H1 (cell line): ENCODE results near the gene FAM219A. TPM values are rescaled to one million over a fixed set of nuclear protein-coding genes. Genes with fewer than 3 reads are reported as not detected.

Experiments used
- CTCF ChIA-PET: fragments of 300-600 bp; sonication (Branson Sonifier 250); formaldehyde crosslinking; loops from one replicate; lab custom pipeline; 2021; ENCODE audit not compliant: partially characterized antibody; lab: Charles Lee
- POLR2A ChIA-PET: fragments of 300-600 bp; sonication (Branson Sonifier 250); formaldehyde crosslinking; loops from one replicate; lab custom pipeline; 2021; ENCODE audit warnings: inconsistent platforms; ENCODE audit not compliant: partially characterized antibody; lab: Charles Lee
- DNase-seq, 2 experiments: peaks; one replicate each; pipeline versions ENCODE4 v3.0.0 to v3.0.0-alpha.2; 2010 to 2022; ENCODE audit warnings: low spot score in 2 of 2, low read depth in 1 of 2, mixed read lengths in 1 of 2
- FAIRE-seq: peaks from 2 replicates; lab custom pipeline; 2011; peaks lifted over from hg19 to GRCh38; lab: Jason Lieb, UNC
- H2AFZ ChIP-seq: 2 replicates; pipeline ENCODE4 v1.8.1; 2012; ENCODE audit warnings: low read length, inconsistent platforms
- H2AK5ac ChIP-seq: 2 replicates; pipeline ENCODE4 v1.6.1; 2013; ENCODE audit warnings: low read depth, low read length
- H2BK120ac ChIP-seq: replicated peaks from 2 replicates; pipeline ENCODE3; 2013; ENCODE audit warnings: low read depth, low read length, inconsistent platforms
- H2BK12ac ChIP-seq: 2 replicates; pipeline ENCODE4 v1.6.1; 2013; ENCODE audit warnings: low read depth, low read length
- H2BK15ac ChIP-seq: 2 replicates; pipeline ENCODE4 v1.6.1; 2013; ENCODE audit warnings: low read length
- H2BK20ac ChIP-seq: 2 replicates; pipeline ENCODE4 v1.6.1; 2013; ENCODE audit warnings: low read length
- H2BK5ac ChIP-seq: 2 replicates; pipeline ENCODE4 v1.6.1; 2013; ENCODE audit warnings: low read depth, low read length
- H3K14ac ChIP-seq: 2 replicates; pipeline ENCODE4 v1.6.1; 2013; ENCODE audit warnings: inconsistent platforms; ENCODE audit not compliant: insufficient read length
- H3K18ac ChIP-seq: 2 replicates; pipeline ENCODE4 v1.6.1; 2013; ENCODE audit warnings: low read length; ENCODE audit errors: extremely low read depth
- H3K23ac ChIP-seq: 2 replicates; pipeline ENCODE4 v1.6.1; 2013; ENCODE audit warnings: inconsistent platforms; ENCODE audit not compliant: insufficient read length
- H3K23me2 ChIP-seq: 2 replicates; pipeline ENCODE4 v1.6.1; 2013; ENCODE audit warnings: low read depth, low read length
- H3K27ac ChIP-seq: 2 replicates; pipeline ENCODE4 v1.6.1; 2011; ENCODE audit warnings: low read depth, low read length, inconsistent platforms
- H3K27me3 ChIP-seq, 4 experiments: replicated peaks in 1 of 4; 1 replicate in 1 of 4; 2 replicates in 3 of 4; pipeline versions ENCODE4 v1.6.1 to v1.8.1; 2011 to 2013; ENCODE audit warnings: low read length in 3 of 4, mild to moderate bottlenecking in 3 of 4, inconsistent platforms in 2 of 4, mixed read lengths in 2 of 4, moderate library complexity in 1 of 4; ENCODE audit not compliant: control insufficient read depth in 3 of 4, insufficient read depth in 3 of 4; ENCODE audit errors: extremely low read depth in 1 of 4
- H3K36me3 ChIP-seq, 4 experiments: 2 replicates each; pipeline versions ENCODE4 v1.6.1 to v1.8.1; 2011 to 2013; ENCODE audit warnings: mild to moderate bottlenecking in 4 of 4, low read length in 3 of 4, moderate library complexity in 2 of 4, control low read depth in 1 of 4, inconsistent platforms in 1 of 4; ENCODE audit not compliant: insufficient read depth in 4 of 4, control insufficient read depth in 2 of 4
- H3K4ac ChIP-seq: replicated peaks from 2 replicates; pipeline ENCODE3; 2013; ENCODE audit warnings: low read length, low read depth, mixed read lengths, inconsistent platforms; ENCODE audit not compliant: insufficient read length
- H3K4me1 ChIP-seq, 4 experiments: replicated peaks in 1 of 4; 1 replicate in 1 of 4; 2 replicates in 3 of 4; pipeline versions ENCODE4 v1.6.1 to v1.8.1; 2011 to 2013; ENCODE audit warnings: low read length in 3 of 4, inconsistent platforms in 2 of 4, mixed read lengths in 1 of 4; ENCODE audit not compliant: insufficient read depth in 4 of 4, control insufficient read depth in 3 of 4
- H3K4me2 ChIP-seq, 2 experiments: 2 replicates each; pipeline versions ENCODE4 v1.6.1 to v1.8.1; 2011 to 2013; ENCODE audit warnings: low read depth in 2 of 2, low read length in 2 of 2, control low read depth in 1 of 2, inconsistent platforms in 1 of 2, mild to moderate bottlenecking in 1 of 2; ENCODE audit not compliant: insufficient read depth in 1 of 2
- H3K4me3 ChIP-seq, 4 experiments: fragments of 200-600, 300-600 bp in 1 of 4; sonication (generic), shearing (Covaris generic), sonication (Bioruptor Twin) in 1 of 4; 2 replicates each; pipeline versions ENCODE4 v1.5.1 to v1.8.1; 2011 to 2016; ENCODE audit warnings: low read length in 4 of 4, low read depth in 3 of 4, control low read depth in 2 of 4, inconsistent platforms in 2 of 4, mild to moderate bottlenecking in 2 of 4, mixed read lengths in 1 of 4, moderate library complexity in 1 of 4; ENCODE audit not compliant: insufficient read depth in 2 of 4; ENCODE audit errors: extremely low read depth in 1 of 4
- H3K56ac ChIP-seq: replicated peaks from 2 replicates; pipeline ENCODE3; 2013; ENCODE audit warnings: low read depth, mild to moderate bottlenecking, mixed read lengths, low read length, inconsistent platforms; ENCODE audit not compliant: insufficient read length
- H3K79me1 ChIP-seq: 2 replicates; pipeline ENCODE4 v1.6.1; 2013; ENCODE audit warnings: low read depth, low read length, control low read depth
- H3K79me2 ChIP-seq, 2 experiments: 2 replicates each; pipeline versions ENCODE4 v1.6.1 to v1.8.1; 2012 to 2013; ENCODE audit warnings: low read length in 2 of 2, mild to moderate bottlenecking in 2 of 2, inconsistent platforms in 1 of 2; ENCODE audit not compliant: insufficient read depth in 2 of 2, control insufficient read depth in 1 of 2
- H3K9ac ChIP-seq, 4 experiments: replicated peaks in 1 of 4; 1 replicate in 1 of 4; 2 replicates in 3 of 4; pipeline versions ENCODE4 v1.6.1 to v1.8.1; 2011 to 2013; ENCODE audit warnings: low read depth in 3 of 4, low read length in 3 of 4, control low read depth in 2 of 4, mild to moderate bottlenecking in 2 of 4, moderate library complexity in 2 of 4, inconsistent platforms in 1 of 4; ENCODE audit errors: extremely low read depth in 1 of 4
- H3K9me3 ChIP-seq, 2 experiments: 2 replicates each; pipeline versions ENCODE4 v1.6.1 to v1.8.1; 2012 to 2013; ENCODE audit warnings: mild to moderate bottlenecking in 2 of 2, moderate library complexity in 2 of 2, control low read depth in 1 of 2, inconsistent platforms in 1 of 2, low read depth in 1 of 2, low read length in 1 of 2, mixed read lengths in 1 of 2; ENCODE audit not compliant: insufficient read depth in 2 of 2
- H4K20me1 ChIP-seq, 2 experiments: replicated peaks in 1 of 2; 2 replicates each; pipeline versions ENCODE3 to v1.8.1; 2011 to 2013; ENCODE audit warnings: inconsistent platforms in 2 of 2, low read length in 2 of 2, mild to moderate bottlenecking in 1 of 2; ENCODE audit not compliant: insufficient read depth in 2 of 2, control insufficient read depth in 1 of 2
- H4K5ac ChIP-seq: 2 replicates; pipeline ENCODE4 v1.6.1; 2013; ENCODE audit warnings: low read length, low read depth, mixed read lengths, inconsistent platforms; ENCODE audit not compliant: insufficient read length
- H4K8ac ChIP-seq: 2 replicates; pipeline ENCODE4 v1.8.0; 2013; ENCODE audit warnings: mild to moderate bottlenecking, moderate library complexity, low read length, inconsistent platforms; ENCODE audit not compliant: insufficient read depth; ENCODE audit errors: extremely low read depth
- H4K91ac ChIP-seq: replicated peaks from 2 replicates; pipeline ENCODE3; 2013; ENCODE audit warnings: low read length, mixed read lengths, inconsistent platforms; ENCODE audit not compliant: insufficient read length
- CBX5 ChIP-seq: fragments of 300-800, 300-1000 bp; sonication (generic); IDR thresholded peaks from 2 replicates; pipeline ENCODE4 v1.7.1; 2016; ENCODE audit warnings: antibody characterized with exemption, low read length, low read depth
- GABPA ChIP-seq: IDR thresholded peaks from 2 replicates; pipeline ENCODE4 v1.6.1; 2011; ENCODE audit warnings: mild to moderate bottlenecking, low read length, moderate library complexity, borderline replicate concordance; ENCODE audit not compliant: insufficient read depth
- KDM1A ChIP-seq: fragments of 200-600, 300-600 bp; sonication (generic); IDR thresholded peaks from 2 replicates; pipeline ENCODE4 v1.7.1; 2016; ENCODE audit warnings: mild to moderate bottlenecking, low read length, borderline replicate concordance
- KDM5A ChIP-seq: fragments of 200-600 bp; IDR thresholded peaks from 2 replicates; pipeline ENCODE4 v1.7.1; 2012; ENCODE audit warnings: mild to moderate bottlenecking, low read length, inconsistent platforms, mixed read lengths
- POLR2A ChIP-seq, 2 experiments: IDR thresholded peaks; 1 replicate in 1 of 2; 2 replicates in 1 of 2; pipeline ENCODE4 v1.6.1; 2011; ENCODE audit warnings: low read depth in 2 of 2, low read length in 2 of 2, mild to moderate bottlenecking in 2 of 2; ENCODE audit errors: control extremely low read depth in 1 of 2
- RNF2 ChIP-seq: fragments of 200-900, 300-1000 bp; sonication (generic); IDR thresholded peaks from 2 replicates; pipeline ENCODE4 v1.7.1; 2016; ENCODE audit warnings: borderline replicate concordance, low read depth, mild to moderate bottlenecking, antibody characterized with exemption, low read length; ENCODE audit not compliant: poor library complexity, severe bottlenecking; ENCODE audit errors: missing control alignments
- RXRA ChIP-seq: IDR thresholded peaks from 2 replicates; pipeline ENCODE4 v1.6.1; 2011; ENCODE audit warnings: low read depth, mild to moderate bottlenecking, low read length, moderate library complexity; ENCODE audit not compliant: insufficient read depth
- TAF7 ChIP-seq: optimal IDR thresholded peaks from 2 replicates; pipeline ENCODE3; 2011; ENCODE audit warnings: low read depth, mild to moderate bottlenecking, inconsistent platforms, low read length, moderate library complexity, borderline replicate concordance
- YY1 ChIP-seq: IDR thresholded peaks from 2 replicates; pipeline ENCODE4 v1.6.1; 2011; ENCODE audit warnings: low read depth, mild to moderate bottlenecking, low read length
- WGBS, 2 experiments: shearing (Covaris generic) in 1 of 2; methylation state at CpG; one replicate each; pipeline versions ENCODE4 v1.1.6 to v1.1.7; 2013 to 2015; ENCODE audit warnings: low lambda C conversion rate in 2 of 2, mixed read lengths in 2 of 2, inconsistent platforms in 1 of 2, low coverage in 1 of 2, missing lambda C conversion rate in 1 of 2; ENCODE audit not compliant: insufficient replicate concordance in 2 of 2, insufficient coverage in 1 of 2, insufficient read length in 1 of 2; ENCODE audit errors: extremely low coverage in 1 of 2, missing lambda C conversion rate in 1 of 2; 5-methylcytosine and 5-hydroxymethylcytosine counted together
- polyA plus RNA-seq, 7 experiments: library from polyadenylated mRNA; depleted of rRNA in 3 of 7; stranded (reverse) in 5 of 7; unstranded in 2 of 7; fragments of >200 nt in 5 of 7; fragments of 200-250 nt in 2 of 7; gene quantifications; 1 replicate in 5 of 7; 2 replicates in 1 of 7; 4 replicates in 1 of 7; pipeline versions ENCODE4 v1.2.1 to v1.2.3, GENCODE V29; 2011 to 2013; ENCODE audit warnings: missing spikeins in 2 of 7, mixed read lengths in 2 of 7
- total RNA-seq: library from RNA; stranded (reverse); fragmentation: NEBNext Ultra II Directional; extraction: Animal tissue kit (Norgen Biotek cat#: 25700); gene quantifications from 2 replicates; pipeline ENCODE4 v1.2.1, GENCODE V29; 2021
- TF ChIP-seq, protein P1 (sequence below): IDR thresholded peaks from 2 replicates; pipeline ENCODE4 v1.6.1; 2012; ENCODE audit warnings: inconsistent platforms

Gene FAM219A
- total and polyA plus RNA-seq, 2 of the 8 experiments (the other 6 are each of a cell fraction or from before 2014, with no cell fraction given), result 7.7 to 10.4 TPM

DNA sequence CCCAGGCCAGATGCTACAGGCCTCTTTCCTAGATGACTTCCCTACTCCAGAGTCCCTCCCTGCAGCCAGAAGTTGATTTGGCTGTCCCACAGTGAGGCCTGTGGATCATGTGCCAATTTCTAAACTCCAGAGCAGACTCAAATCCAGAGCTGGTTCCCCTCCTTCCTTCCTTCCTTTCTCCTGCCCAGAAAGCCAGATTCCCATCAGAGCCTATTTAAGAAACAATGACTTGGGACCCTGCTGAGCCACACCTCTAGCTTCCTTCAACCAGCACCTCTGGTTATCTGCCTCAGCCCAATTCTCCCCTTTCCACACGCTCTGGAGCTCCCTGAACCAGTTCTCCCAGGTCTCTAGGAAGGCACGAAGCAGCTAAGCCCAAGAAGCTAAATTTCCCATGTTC, 7.2 kb downstream of the FAM219A start:
- H2AK5ac ChIP-seq, result no peak overlapping the region
- H3K27ac ChIP-seq, result no peak overlapping the region
- no peak overlapping the region for H3K4me3 ChIP-seq
- WGBS, 2 experiments, result 55% methylated on average over 2 of the region's 2 CpGs; no CpG with 5 or more reads in 1 of the 2 experiments
- H3K23ac ChIP-seq, result no peak overlapping the region
- no peak overlapping the region for H3K56ac ChIP-seq
- peaks cover 0 to 4% (median 3%) of the 10 kb centered on the region in 4 experiments; a peak in 3 of 7 replicates for H3K4me1 ChIP-seq
- FAIRE-seq, result no peak
- peaks cover 0 to 1% of the 10 kb centered on the region in 2 experiments for H4K20me1 ChIP-seq
- peak overlapping the region; percentile 2 for H3K4ac ChIP-seq
- H2BK120ac ChIP-seq, result no peak overlapping the region
- no peak overlapping the region for H3K9ac ChIP-seq
- H4K5ac ChIP-seq, result no peak overlapping the region
- no peak overlapping the region for H2BK20ac ChIP-seq
- H3K79me2 ChIP-seq, result no peaks in the 10 kb centered on the region
- H2BK15ac ChIP-seq, result no peak overlapping the region
- no peak overlapping the region for H4K91ac ChIP-seq
- no peak for DNase-seq
- H2BK5ac ChIP-seq, result no peak overlapping the region
- H3K4me2 ChIP-seq, result no peak overlapping the region; a peak in 1 of 4 replicates
- H3K79me1 ChIP-seq, result no peaks in the 10 kb centered on the region; the same call in 1 of the 2 replicates
- H3K23me2 ChIP-seq, result no peaks in the 10 kb centered on the region
- no peak overlapping the region for H4K8ac ChIP-seq
- H3K18ac ChIP-seq, result no peak overlapping the region
- H2BK12ac ChIP-seq, result no peak overlapping the region
- H3K9me3 ChIP-seq, result no peaks in the 10 kb centered on the region
- H2AFZ ChIP-seq, result no peak overlapping the region
- no peak overlapping the region for H3K14ac ChIP-seq
- CTCF ChIA-PET, result interaction anchor here (0.8 to 13.0 kb wide), 9 partner anchors 8 to 118 kb away, joined by 3 to 73 read pairs (median 6); no protein-coding TSS in a partner anchor
- no peak for TF ChIP-seq KDM1A
- no peak for TF ChIP-seq YY1
- TF ChIP-seq TAF7, result no peak
- TF ChIP-seq POLR2A (IDR thresholded peaks at IDR 0.05; ENCODE audit: control extremely low read depth in 1 of 2, low read depth in 2 of 2, low read length in 2 of 2), result no peak
- no peak for TF ChIP-seq RNF2
- no peak for TF ChIP-seq RXRA
- TF ChIP-seq, protein P1, sequence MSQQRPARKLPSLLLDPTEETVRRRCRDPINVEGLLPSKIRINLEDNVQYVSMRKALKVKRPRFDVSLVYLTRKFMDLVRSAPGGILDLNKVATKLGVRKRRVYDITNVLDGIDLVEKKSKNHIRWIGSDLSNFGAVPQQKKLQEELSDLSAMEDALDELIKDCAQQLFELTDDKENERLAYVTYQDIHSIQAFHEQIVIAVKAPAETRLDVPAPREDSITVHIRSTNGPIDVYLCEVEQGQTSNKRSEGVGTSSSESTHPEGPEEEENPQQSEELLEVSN, result no peak
- TF ChIP-seq CBX5, result no peak
- no peak for TF ChIP-seq KDM5A
- no peak for TF ChIP-seq GABPA
- no peaks in the 10 kb centered on the region; a peak in 2 of 7 replicates for H3K27me3 ChIP-seq
- POLR2A ChIA-PET, result no interaction called here
- no peaks in the 10 kb centered on the region for H3K36me3 ChIP-seq
